ENCODE measurements around the gene CAPN7.
"Not testable (repeated sequence)": the region's sequence is repeated elsewhere in the genome, so short reads cannot be mapped to it uniquely, and the experiment has no call there.

The CAPN7 gene

GRCh38 chr3:15205934-15206661 is at the start of gene CAPN7:
CAPN7 (plus strand) TSS chr3:15206246; CDS start chr3:15206496, 250 bp downstream.
- TF ChIP-seq CTCF (IDR thresholded peaks at IDR 0.05; ENCODE audit: borderline replicate concordance, insufficient read depth, low read depth, low read length): peak; percentile 17; the same call in 1 of the 2 replicates
- H3K4me3 ChIP-seq (ENCODE audit: low read depth, low read length): peak within 1 kb of the TSS; percentile 96

- H3K4me3 ChIP-seq (ENCODE audit: low read depth, low read length): no peak overlapping the region
- TF ChIP-seq CTCF (IDR thresholded peaks at IDR 0.05; ENCODE audit: borderline replicate concordance, insufficient read depth, low read depth, low read length): no peak
Observed at GRCh38 chr3:15157441-15157840, 48.6 kb upstream of the CAPN7 start.

DNA sequence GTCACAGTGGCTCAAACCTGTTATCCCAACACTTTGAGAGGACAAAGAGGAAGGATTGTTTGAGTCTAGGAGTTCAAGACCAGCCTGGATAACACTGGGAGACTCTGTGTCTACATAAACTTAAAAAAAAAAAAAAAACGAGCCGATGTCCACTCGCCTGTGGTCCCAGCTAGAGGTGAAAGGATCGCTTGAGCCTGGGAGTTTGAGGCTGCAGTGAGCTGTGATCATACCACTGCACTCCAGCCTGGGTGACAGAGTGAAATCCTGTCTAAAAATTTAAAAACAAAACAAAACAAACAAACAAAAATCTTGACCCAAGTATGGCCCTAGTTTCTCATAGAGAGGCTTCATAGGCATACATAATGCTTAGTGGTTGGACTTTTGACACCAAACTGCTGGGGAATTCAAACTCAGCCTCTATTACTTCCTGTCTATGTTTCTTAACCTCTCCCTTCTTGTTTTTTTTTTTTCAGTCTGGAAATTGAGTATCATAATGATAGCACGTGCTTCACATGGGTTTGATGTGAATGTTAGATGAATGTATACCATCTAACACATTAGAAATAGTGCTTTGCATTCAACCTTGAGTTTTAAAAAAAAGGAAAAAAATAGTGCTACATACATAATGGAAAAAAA is 46.4 kb upstream of the CAPN7 start:
- no peak overlapping the region for H3K4me3 ChIP-seq (ENCODE audit: low read depth, low read length)
- TF ChIP-seq CTCF (IDR thresholded peaks at IDR 0.05; ENCODE audit: borderline replicate concordance, insufficient read depth, low read depth, low read length): no peak

DNA sequence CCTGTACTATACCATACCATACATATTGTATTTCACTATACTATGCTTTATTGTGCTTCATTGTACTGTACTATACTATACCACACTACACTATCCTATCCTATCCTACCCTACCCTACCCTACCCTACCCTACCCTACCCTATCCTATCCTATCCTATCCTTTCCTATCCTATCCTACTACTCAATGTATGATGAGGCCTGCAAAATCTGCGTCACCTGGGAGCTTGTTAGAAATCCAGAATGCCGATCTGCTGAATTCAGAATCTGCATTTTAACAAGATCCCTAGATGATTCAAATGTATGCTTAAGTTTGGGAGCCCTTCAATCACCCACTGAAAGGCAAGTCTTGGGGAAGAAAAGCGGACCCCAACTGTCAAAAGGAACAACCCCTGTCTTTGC is 45.4 kb upstream of the CAPN7 start:
- TF ChIP-seq CTCF (IDR thresholded peaks at IDR 0.05; ENCODE audit: borderline replicate concordance, insufficient read depth, low read depth, low read length): no peak
- no peak overlapping the region for H3K4me3 ChIP-seq (ENCODE audit: low read depth, low read length)

GRCh38 chr3:15161133-15161532 is 44.9 kb upstream of the CAPN7 start:
- H3K4me3 ChIP-seq (ENCODE audit: low read depth, low read length): no peak overlapping the region
- no peak for TF ChIP-seq CTCF (IDR thresholded peaks at IDR 0.05; ENCODE audit: borderline replicate concordance, insufficient read depth, low read depth, low read length)

- not testable (repeated sequence) for H3K4me3 ChIP-seq (ENCODE audit: low read depth, low read length)
Observed at GRCh38 chr3:15163656-15164055, 42.4 kb upstream of the CAPN7 start.

GRCh38 chr3:15164340-15164739 is 41.7 kb upstream of the CAPN7 start:
- no peak overlapping the region for H3K4me3 ChIP-seq (ENCODE audit: low read depth, low read length)
- no peak for TF ChIP-seq CTCF (IDR thresholded peaks at IDR 0.05; ENCODE audit: borderline replicate concordance, insufficient read depth, low read depth, low read length)

Data from GM12875 (cell line).